Neutrophil (primary cell): ENCODE data around the gene FBXL12.

Experiments
- H3K27ac ChIP-seq: fragments of 200-600 bp; sonication (generic); 2 replicates; pipeline ENCODE4 v1.5.1; 2016; ENCODE audit warnings: mild to moderate bottlenecking, moderate library complexity
- H3K27me3 ChIP-seq: fragments of 200-600 bp; sonication (generic); 2 replicates; pipeline ENCODE4 v1.6.0; 2016; ENCODE audit warnings: mild to moderate bottlenecking
- H3K36me3 ChIP-seq: fragments of 200-600 bp; sonication (generic); 2 replicates; pipeline ENCODE4 v1.5.1; 2017
- H3K4me1 ChIP-seq, 2 experiments: fragments of 200-600 bp in 1 of 2; sonication (generic) in 1 of 2; 1 replicate in 1 of 2; 2 replicates in 1 of 2; pipeline versions ENCODE4 v1.5.1 to v1.6.1; 2013 to 2016; ENCODE audit warnings: low read depth in 1 of 2, low read length in 1 of 2, mild to moderate bottlenecking in 1 of 2, moderate library complexity in 1 of 2; ENCODE audit not compliant: control insufficient read depth in 1 of 2, insufficient read depth in 1 of 2
- H3K4me3 ChIP-seq, 2 experiments: fragments of 200-600 bp in 1 of 2; sonication (generic) in 1 of 2; 1 replicate in 1 of 2; 2 replicates in 1 of 2; pipeline ENCODE4 v1.5.1; 2013 to 2016; ENCODE audit warnings: low read depth in 1 of 2, low read length in 1 of 2, mild to moderate bottlenecking in 1 of 2, moderate library complexity in 1 of 2
- H3K9me3 ChIP-seq: fragments of 200-600 bp; sonication (generic); 2 replicates; pipeline ENCODE4 v1.5.1; 2016
- CTCF ChIP-seq: fragments of 200-600 bp; sonication (generic); IDR thresholded peaks from 2 replicates; pipeline ENCODE4 v1.5.1; 2016; ENCODE audit warnings: antibody characterized with exemption

Gene FBXL12

GRCh38 chr19:9808855-9809824 lies 9.7 kb downstream of the FBXL12 start:
- Histone ChIP-seq H3K4me1 (no peaks in the 10 kb centered on the region), H3K9me3 (no peaks in the 10 kb centered on the region), H3K4me3 (no peak overlapping the region), H3K27me3 (no peaks in the 10 kb centered on the region), H3K36me3 (peaks cover 51% of the 10 kb centered on the region), H3K27ac (no peak overlapping the region)
- TF ChIP-seq CTCF = no peak

DNA sequence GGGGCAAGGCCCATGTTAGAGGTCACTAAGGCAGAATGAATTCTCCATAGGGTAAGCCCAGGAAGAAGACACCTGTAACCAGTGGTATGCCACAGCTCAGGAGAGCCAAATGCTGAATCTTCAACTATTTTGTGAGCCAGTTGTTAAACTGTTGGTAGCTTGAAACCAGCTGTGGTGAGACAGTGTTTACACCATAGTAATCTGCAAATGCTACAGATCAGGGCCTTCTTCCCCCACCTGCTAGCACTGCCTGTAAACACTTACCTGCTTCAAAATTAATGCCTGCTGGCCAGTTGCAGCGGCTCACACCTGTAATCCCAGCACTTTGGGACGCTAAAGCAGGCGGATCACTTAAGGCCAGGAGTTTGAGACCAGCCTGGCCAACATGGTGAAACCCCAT lies 12.1 kb downstream of the FBXL12 start:
- Histone ChIP-seq H3K4me1 (no peaks in the 10 kb centered on the region), H3K36me3 (peaks cover 51% of the 10 kb centered on the region), H3K27me3 (no peaks in the 10 kb centered on the region), H3K4me3 (no peak overlapping the region), H3K27ac (no peak overlapping the region), H3K9me3 (no peaks in the 10 kb centered on the region)
- no peak for TF ChIP-seq CTCF

GRCh38 chr19:9801976-9802375 lies 16.9 kb downstream of the FBXL12 start:
- no peak for TF ChIP-seq CTCF
- H3K27me3 ChIP-seq = no peaks in the 10 kb centered on the region
- no peak overlapping the region for H3K4me3 ChIP-seq
- H3K27ac ChIP-seq = no peak overlapping the region
- H3K9me3 ChIP-seq = no peaks in the 10 kb centered on the region
- H3K4me1 ChIP-seq = peaks cover 13 to 14% of the 10 kb centered on the region in 2 experiments
- peaks cover 11% of the 10 kb centered on the region for H3K36me3 ChIP-seq

- Histone ChIP-seq H3K27ac (no peak overlapping the region), H3K36me3 (no peaks in the 10 kb centered on the region), H3K4me3 (no peak overlapping the region), H3K4me1 (peaks cover 21 to 23% of the 10 kb centered on the region in 2 experiments), H3K27me3 (no peaks in the 10 kb centered on the region), H3K9me3 (no peaks in the 10 kb centered on the region)
- no peak for TF ChIP-seq CTCF
Observed at GRCh38 chr19:9799162-9799561, 19.7 kb downstream of the FBXL12 start.

DNA sequence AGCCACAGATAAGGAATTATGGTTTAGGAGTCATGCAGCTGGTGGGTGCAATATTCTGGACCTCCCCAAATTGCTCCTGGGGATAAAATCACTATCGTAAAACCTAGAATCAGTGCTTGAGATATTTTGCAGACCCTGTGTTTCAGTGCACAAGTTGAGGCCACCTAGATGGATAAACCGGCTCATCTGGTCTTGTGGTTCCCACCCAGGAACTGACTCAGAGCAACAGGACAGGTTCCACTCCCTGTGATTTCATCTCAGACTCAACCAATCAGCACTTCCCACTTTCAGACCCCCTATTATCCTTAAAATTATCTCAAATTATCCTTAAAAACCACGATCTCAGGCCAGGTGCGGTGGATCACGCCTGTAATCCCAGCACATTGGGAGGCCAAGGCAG lies 21.0 kb downstream of the FBXL12 start:
- Histone ChIP-seq H3K4me1 (peaks cover 21 to 26% of the 10 kb centered on the region in 2 experiments), H3K4me3 (no peak overlapping the region), H3K27ac (peak overlapping the region; percentile 31), H3K9me3 (no peaks in the 10 kb centered on the region), H3K36me3 (no peaks in the 10 kb centered on the region), H3K27me3 (no peaks in the 10 kb centered on the region)
- no peak for TF ChIP-seq CTCF
